Fibroblast of the aortic adventitia (primary cell): ENCODE data around the gene MGAT5. TPM values are rescaled to one million over a fixed set of nuclear protein-coding genes. Genes with fewer than 3 reads are reported as not detected.

ENCODE experiments used
- DNase-seq: peaks from one replicate; pipeline ENCODE4 v3.0.0-alpha.2; 2010; ENCODE audit warnings: low read depth
- H3K4me3 ChIP-seq: 2 replicates; pipeline ENCODE4 v1.5.1; 2011; ENCODE audit warnings: low read depth, mild to moderate bottlenecking, control low read depth, low read length, moderate library complexity
- total RNA-seq: library from RNA; depleted of rRNA; stranded (reverse); fragments of >200 nt; gene quantifications from 2 replicates; pipeline ENCODE4 v1.2.3, GENCODE V29; 2012; ENCODE audit warnings: low replicate concordance
- TF ChIP-seq, protein P1 (sequence below): IDR thresholded peaks from 2 replicates; pipeline ENCODE4 v1.5.1; 2011; ENCODE audit warnings: mild to moderate bottlenecking, low read length, control low read depth, inconsistent platforms; ENCODE audit not compliant: insufficient read depth

MGAT5 gene
- total RNA-seq, 1 donor, result 46.5 TPM

GRCh38 chr2:134416637-134417036 is 162.8 kb downstream of the MGAT5 start:
- DNase-seq, result no peak
- TF ChIP-seq, protein P1, sequence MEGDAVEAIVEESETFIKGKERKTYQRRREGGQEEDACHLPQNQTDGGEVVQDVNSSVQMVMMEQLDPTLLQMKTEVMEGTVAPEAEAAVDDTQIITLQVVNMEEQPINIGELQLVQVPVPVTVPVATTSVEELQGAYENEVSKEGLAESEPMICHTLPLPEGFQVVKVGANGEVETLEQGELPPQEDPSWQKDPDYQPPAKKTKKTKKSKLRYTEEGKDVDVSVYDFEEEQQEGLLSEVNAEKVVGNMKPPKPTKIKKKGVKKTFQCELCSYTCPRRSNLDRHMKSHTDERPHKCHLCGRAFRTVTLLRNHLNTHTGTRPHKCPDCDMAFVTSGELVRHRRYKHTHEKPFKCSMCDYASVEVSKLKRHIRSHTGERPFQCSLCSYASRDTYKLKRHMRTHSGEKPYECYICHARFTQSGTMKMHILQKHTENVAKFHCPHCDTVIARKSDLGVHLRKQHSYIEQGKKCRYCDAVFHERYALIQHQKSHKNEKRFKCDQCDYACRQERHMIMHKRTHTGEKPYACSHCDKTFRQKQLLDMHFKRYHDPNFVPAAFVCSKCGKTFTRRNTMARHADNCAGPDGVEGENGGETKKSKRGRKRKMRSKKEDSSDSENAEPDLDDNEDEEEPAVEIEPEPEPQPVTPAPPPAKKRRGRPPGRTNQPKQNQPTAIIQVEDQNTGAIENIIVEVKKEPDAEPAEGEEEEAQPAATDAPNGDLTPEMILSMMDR, result no peak

GRCh38 chr2:134417968-134418582 is 164.2 kb downstream of the MGAT5 start:
- no peak overlapping the region for H3K4me3 ChIP-seq
- TF ChIP-seq, protein P1, result no peak
- DNase-seq, result no peak

More at GRCh38 chr2:134416637-134417036, 162.8 kb downstream of the MGAT5 start:
- H3K4me3 ChIP-seq, result no peak overlapping the region

DNA sequence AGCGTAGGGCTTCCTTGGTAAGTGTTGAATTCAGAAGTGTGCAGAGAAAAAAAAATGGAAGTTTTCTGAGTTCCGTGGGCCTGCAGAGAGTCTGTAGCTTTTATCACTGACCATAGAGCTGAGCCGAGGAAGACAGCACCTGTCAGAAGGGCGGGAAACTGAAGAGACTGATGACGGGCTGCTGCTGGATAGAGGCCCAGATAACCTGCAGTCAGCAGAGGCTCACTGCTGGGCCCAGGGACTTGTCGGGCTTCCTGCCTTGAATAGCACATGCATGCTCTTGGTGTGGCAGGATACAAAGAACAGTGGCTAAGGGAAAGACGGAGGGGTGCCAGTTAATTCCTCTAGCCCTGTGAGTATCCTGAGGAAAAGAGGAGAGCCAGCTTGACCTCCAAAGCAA is 166.4 kb downstream of the MGAT5 start:
- TF ChIP-seq, protein P1, result no peak
- no peak for DNase-seq
- H3K4me3 ChIP-seq, result no peak overlapping the region

- no peak overlapping the region for H3K4me3 ChIP-seq
- no peak for DNase-seq
- TF ChIP-seq, protein P1, result no peak
Measured at GRCh38 chr2:134420920-134421319, 167.0 kb downstream of the MGAT5 start.

- TF ChIP-seq, protein P1, result no peak
- H3K4me3 ChIP-seq, result no peak overlapping the region
- DNase-seq, result no peak
Measured at GRCh38 chr2:134421556-134422328, 167.9 kb downstream of the MGAT5 start.

DNA sequence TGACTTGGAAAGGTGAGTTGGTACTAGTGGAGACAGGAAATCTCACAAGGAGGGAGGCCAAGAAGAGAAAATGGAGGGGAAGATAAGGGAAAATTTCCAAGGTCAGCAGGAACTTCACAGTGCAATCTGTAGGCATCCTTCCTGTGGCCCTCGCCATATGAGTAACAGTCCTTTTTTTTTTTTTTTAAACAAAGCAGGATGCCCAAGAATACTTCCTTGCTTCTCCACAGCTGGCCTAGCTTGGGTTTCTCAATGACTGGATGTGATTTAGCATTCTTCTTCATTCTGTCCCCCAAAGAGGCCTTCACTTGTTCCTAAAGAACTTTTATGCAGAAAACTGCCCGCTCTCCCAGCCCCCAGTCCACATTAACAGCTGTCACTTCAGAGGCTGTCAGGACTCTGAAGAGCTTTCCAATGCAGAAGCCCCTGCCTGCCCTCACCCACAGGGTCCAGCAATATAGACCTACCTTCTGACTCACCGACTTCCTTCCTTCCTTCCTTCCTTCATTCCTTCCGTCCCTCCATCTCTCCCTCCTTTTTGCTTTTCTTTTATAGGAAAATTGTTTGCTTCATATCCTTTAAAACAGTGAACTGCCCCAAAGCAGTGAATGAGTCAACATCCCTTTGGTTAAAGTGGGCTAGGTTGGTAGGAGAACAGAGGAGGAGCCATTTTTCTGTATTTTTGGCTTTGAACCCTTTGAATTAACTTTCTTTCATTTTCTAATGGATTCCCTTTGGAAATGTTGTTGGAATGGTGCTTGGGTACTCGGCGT is 172.0 kb downstream of the MGAT5 start:
- TF ChIP-seq, protein P1, result no peak
- DNase-seq, result no peak
- H3K4me3 ChIP-seq, result no peak overlapping the region
